Neural crest cell (in vitro differentiated cells): Measurements from ENCODE around the gene ALOX12B. TPM values are rescaled to one million over a fixed set of nuclear protein-coding genes. Genes with fewer than 3 reads are reported as not detected.
"Not testable (repeated sequence)": the region's sequence is repeated elsewhere in the genome, so short reads cannot be mapped to it uniquely, and the experiment has no call there.

Source experiments
- DNase-seq: peaks from one replicate; pipeline ENCODE4 v3.0.0; 2021; ENCODE audit warnings: low read depth, mixed read lengths, low spot score
- H3K27ac Mint-ChIP-seq: one replicate; pipeline ENCODE4 v1.8.0; 2021; ENCODE audit warnings: mild to moderate bottlenecking, mixed read lengths; ENCODE audit not compliant: unreplicated experiment
- H3K27me3 Mint-ChIP-seq: 2 replicates; pipeline ENCODE4 v1.8.0; 2021; ENCODE audit warnings: low read depth, mild to moderate bottlenecking, mixed read lengths
- H3K36me3 Mint-ChIP-seq: 2 replicates; pipeline ENCODE4 v1.8.0; 2021; ENCODE audit warnings: low read depth, mild to moderate bottlenecking, mixed read lengths
- H3K4me1 Mint-ChIP-seq: 2 replicates; pipeline ENCODE4 v1.8.0; 2021; ENCODE audit warnings: mixed read lengths
- H3K4me3 Mint-ChIP-seq: one replicate; pipeline ENCODE4 v1.8.0; 2021; ENCODE audit warnings: mild to moderate bottlenecking, mixed read lengths
- H3K9me3 Mint-ChIP-seq: 2 replicates; pipeline ENCODE4 v1.8.0; 2021; ENCODE audit warnings: mixed read lengths
- total RNA-seq: library from RNA; stranded (reverse); gene quantifications from 2 replicates; pipeline ENCODE4 v1.2.1, GENCODE V29; 2021
- TF ChIP-seq, protein P1 (sequence below): fragments of 200-600 bp; sonication (generic); conservative IDR thresholded peaks from 2 replicates; pipeline ENCODE4 v1.5.0; 2021; ENCODE audit warnings: antibody characterized with exemption, mild to moderate bottlenecking

Gene ALOX12B
- total RNA-seq, 1 donor from 2014 or later = not detected

DNA sequence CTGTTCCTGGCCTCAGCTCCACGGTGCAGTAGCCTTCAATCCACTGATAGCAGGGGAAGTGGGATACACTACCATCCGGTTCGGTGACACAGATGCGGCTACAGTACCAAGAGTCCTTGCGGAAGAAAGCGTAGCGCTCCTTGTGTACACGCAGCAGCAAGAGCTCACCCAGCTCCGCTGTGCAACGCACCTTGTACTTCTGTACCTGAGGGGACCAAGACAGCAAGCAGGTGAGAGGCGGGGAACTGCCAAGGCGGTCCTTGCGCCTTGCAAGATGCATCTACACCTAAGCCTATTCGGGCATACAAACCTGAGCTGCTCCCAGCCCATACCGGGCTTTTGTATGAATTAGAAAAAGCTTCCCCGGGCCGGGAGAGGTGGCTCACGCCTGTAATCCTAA, 29.3 kb upstream of the ALOX12B start:
- peaks cover 94% of the 10 kb centered on the region for H3K27me3 Mint-ChIP-seq
- H3K4me3 Mint-ChIP-seq = peak overlapping the region; percentile 96
- peaks cover 15% of the 10 kb centered on the region for H3K36me3 Mint-ChIP-seq
- DNase-seq = no peak
- TF ChIP-seq, protein P1, sequence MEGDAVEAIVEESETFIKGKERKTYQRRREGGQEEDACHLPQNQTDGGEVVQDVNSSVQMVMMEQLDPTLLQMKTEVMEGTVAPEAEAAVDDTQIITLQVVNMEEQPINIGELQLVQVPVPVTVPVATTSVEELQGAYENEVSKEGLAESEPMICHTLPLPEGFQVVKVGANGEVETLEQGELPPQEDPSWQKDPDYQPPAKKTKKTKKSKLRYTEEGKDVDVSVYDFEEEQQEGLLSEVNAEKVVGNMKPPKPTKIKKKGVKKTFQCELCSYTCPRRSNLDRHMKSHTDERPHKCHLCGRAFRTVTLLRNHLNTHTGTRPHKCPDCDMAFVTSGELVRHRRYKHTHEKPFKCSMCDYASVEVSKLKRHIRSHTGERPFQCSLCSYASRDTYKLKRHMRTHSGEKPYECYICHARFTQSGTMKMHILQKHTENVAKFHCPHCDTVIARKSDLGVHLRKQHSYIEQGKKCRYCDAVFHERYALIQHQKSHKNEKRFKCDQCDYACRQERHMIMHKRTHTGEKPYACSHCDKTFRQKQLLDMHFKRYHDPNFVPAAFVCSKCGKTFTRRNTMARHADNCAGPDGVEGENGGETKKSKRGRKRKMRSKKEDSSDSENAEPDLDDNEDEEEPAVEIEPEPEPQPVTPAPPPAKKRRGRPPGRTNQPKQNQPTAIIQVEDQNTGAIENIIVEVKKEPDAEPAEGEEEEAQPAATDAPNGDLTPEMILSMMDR = no peak
- H3K4me1 Mint-ChIP-seq = peaks cover 37% of the 10 kb centered on the region
- H3K27ac Mint-ChIP-seq = no peak overlapping the region
- H3K9me3 Mint-ChIP-seq = peaks cover 3% of the 10 kb centered on the region

DNA sequence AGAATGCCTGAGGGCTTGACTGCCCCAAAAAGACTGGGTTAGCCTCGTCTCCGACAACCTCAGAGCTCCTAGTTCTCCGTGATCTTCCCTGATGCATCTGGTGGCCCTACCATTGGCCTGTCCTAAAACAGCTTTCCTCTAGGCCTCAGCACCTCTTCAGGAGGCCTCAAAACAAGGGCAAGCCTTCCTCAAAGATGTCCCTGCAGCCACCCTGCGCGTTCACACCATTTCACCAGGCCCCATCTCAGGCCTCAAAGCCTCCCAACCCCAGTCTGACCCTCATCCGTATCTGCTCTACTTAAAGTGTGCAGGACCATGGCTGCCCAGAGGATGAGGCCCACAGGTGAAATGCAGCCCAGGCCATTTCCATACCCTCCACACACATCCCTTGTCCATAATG, 23.4 kb upstream of the ALOX12B start:
- no peak for DNase-seq
- Mint-ChIP-seq H3K27ac (no peak overlapping the region), H3K9me3 (no peaks in the 10 kb centered on the region), H3K4me3 (peak overlapping the region; percentile 2), H3K4me1 (no peaks in the 10 kb centered on the region), H3K36me3 (no peaks in the 10 kb centered on the region), H3K27me3 (peaks cover 86% of the 10 kb centered on the region)
- TF ChIP-seq, protein P1 = no peak

DNA sequence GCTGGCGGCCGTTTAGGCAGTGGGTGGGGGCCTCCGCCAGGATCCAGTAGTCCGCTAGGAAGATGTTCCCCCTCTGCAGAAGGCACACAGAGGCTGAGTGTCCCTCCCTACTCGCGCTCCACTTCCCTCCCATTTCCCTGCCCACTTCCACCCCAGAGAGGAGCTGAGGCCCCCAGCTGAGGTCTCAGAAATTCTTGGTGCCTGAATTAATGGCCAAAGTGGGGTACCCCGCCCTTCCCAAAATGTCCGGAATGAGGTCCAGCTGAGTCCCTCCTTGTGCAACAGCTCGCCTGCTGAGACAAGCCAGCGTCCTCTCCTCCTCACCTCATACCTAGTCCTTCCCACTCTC, 22.9 kb upstream of the ALOX12B start:
- no peak for DNase-seq
- Mint-ChIP-seq H3K4me1 (no peaks in the 10 kb centered on the region), H3K36me3 (no peaks in the 10 kb centered on the region), H3K4me3 (no peak overlapping the region), H3K9me3 (no peaks in the 10 kb centered on the region), H3K27me3 (peaks cover 82% of the 10 kb centered on the region), H3K27ac (no peak overlapping the region)
- TF ChIP-seq, protein P1 = peak; percentile 10

DNA sequence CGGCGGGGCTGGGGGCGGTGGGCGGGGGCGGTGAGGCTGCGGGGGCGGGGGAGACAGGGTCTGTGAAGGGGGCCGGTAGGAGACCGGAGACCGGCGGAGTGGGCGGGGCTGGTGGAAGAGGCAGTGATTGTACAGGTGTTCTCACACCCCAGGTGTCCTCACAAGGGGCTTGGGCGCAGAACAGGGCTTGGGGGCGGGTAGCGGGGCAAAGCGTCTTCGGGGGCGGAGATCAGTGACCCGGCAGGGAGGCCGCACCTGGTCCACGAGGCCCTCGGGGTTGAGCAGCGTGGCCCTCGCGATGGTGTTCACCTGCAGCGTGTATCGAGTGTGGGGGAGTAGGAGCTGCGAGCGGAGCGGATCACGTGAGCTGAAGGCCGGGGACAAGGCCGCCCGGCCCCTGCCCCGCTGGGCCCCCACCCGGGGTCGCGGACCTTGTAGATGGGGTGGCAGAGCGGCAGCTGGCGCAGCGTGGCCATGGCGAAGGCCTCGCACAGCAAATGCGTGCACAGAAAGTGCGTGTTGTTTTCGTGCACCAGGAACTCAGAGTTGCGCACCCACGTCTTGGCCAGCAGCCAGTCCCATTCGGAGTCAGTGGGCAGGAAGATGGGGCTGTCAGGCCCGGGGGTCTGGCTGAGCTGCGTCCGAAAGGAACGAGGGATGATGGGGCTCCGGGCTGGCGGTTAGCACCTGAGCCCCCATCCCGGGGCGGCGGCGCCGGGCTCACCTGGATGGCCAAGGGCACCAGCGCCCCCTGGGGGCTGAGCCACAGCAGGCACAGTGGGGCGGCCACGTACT, 22.3 kb upstream of the ALOX12B start:
- Mint-ChIP-seq H3K27ac (no peak overlapping the region), H3K4me1 (no peaks in the 10 kb centered on the region), H3K4me3 (no peak overlapping the region), H3K27me3 (peaks cover 80% of the 10 kb centered on the region), H3K36me3 (no peaks in the 10 kb centered on the region), H3K9me3 (no peaks in the 10 kb centered on the region)
- TF ChIP-seq, protein P1 = peak; percentile 95
- peak; percentile 50 for DNase-seq

DNA sequence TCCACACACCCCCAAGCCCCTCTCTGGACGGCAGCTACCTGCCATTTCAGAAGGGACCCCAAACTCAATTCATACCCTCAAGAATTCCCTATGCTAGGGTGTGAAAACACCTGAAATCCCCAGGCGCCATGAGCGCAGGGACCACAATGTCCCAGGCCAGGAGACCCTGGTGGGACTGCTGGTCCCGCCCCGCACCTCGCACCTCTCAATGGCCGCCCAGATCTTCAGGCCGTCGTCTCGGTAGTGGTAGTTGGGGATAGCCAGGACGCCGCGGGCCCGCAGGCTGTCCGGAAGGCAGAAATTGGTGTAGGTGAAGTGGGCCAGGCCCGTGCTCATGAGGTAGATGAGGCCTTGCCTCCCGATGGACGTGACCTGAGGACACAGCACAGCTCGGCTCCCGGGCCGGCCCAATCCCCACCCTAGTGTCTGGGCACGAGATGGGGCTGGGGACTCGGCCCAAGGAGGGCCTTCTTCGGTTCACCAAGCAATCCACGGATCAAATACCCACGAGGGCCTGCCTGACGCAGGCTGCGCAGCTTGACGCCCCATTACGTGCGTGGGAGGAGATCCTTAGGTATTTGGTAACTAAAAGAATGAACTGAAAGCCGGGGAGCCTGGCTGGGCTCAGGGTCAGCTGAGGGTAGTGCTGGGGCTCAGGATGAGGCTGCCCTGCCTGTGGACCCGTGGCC, 21.6 kb upstream of the ALOX12B start:
- no peak overlapping the region for H3K27ac Mint-ChIP-seq
- H3K4me1 Mint-ChIP-seq = no peaks in the 10 kb centered on the region
- no peaks in the 10 kb centered on the region for H3K36me3 Mint-ChIP-seq
- H3K9me3 Mint-ChIP-seq = no peaks in the 10 kb centered on the region
- TF ChIP-seq, protein P1 = no peak
- DNase-seq = no peak
- no peak overlapping the region for H3K4me3 Mint-ChIP-seq
- peaks cover 75% of the 10 kb centered on the region for H3K27me3 Mint-ChIP-seq

DNA sequence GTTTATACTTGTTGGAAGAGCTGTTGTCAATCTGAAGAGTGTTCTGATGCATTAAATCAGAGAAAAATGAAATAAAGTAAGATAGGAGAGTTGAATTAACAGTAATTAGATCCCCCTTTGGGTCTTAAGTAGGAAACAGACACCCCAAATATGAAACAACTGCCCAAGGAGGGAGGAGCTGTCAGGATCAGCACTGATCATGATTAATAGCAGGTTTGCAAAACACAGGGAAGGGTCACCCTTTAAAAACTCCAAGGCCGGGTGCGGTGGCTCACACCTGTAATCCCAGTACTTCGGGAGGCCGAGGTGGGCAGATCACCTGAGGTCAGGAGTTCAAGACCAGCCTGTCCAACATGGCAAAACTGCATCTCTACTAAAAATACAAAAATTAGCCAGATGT, 19.5 kb upstream of the ALOX12B start:
- peaks cover 60% of the 10 kb centered on the region for H3K27me3 Mint-ChIP-seq

More for the DNA sequence above, 19.5 kb upstream of the ALOX12B start:
- not testable (repeated sequence) for H3K36me3 Mint-ChIP-seq, H3K4me3 Mint-ChIP-seq, DNase-seq, H3K9me3 Mint-ChIP-seq, H3K4me1 Mint-ChIP-seq, H3K27ac Mint-ChIP-seq
